ENCODE measurements around the gene RALB. TPM values are rescaled to one million over a fixed set of nuclear protein-coding genes. Genes with fewer than 3 reads are reported as not detected.

RALB gene
- total RNA-seq, 1 donor from 2014 or later, result 56.0 TPM

- no peak for DNase-seq (ENCODE audit: low read depth)
- no peak for TF ChIP-seq CTCF (conservative IDR thresholded peaks at IDR 0.05; ENCODE audit: low read depth, low read length)
- no peak overlapping the region for H3K4me3 ChIP-seq (ENCODE audit: low read depth, low read length)
These were observed 1.6 kb upstream of the RALB start for GRCh38 chr2:120251078-120251477.

GRCh38 chr2:120251880-120252224 is 800 bp upstream of the RALB start:
- peak overlapping the region; percentile 91 for H3K4me3 ChIP-seq (ENCODE audit: low read depth, low read length)
- no peak for DNase-seq (ENCODE audit: low read depth)
- TF ChIP-seq CTCF (conservative IDR thresholded peaks at IDR 0.05; ENCODE audit: low read depth, low read length), result no peak

- peak; percentile 47 for TF ChIP-seq CTCF (conservative IDR thresholded peaks at IDR 0.05; ENCODE audit: low read depth, low read length)
- no peak for DNase-seq (ENCODE audit: low read depth)
- peak overlapping the region; percentile 91 for H3K4me3 ChIP-seq (ENCODE audit: low read depth, low read length)
These were observed 600 bp downstream of the RALB start for GRCh38 chr2:120253021-120253882.

GRCh38 chr2:120254178-120254577 is 1.5 kb downstream of the RALB start:
- no peak for TF ChIP-seq CTCF (conservative IDR thresholded peaks at IDR 0.05; ENCODE audit: low read depth, low read length)
- H3K4me3 ChIP-seq (ENCODE audit: low read depth, low read length), result peak overlapping the region; percentile 91
- no peak for DNase-seq (ENCODE audit: low read depth)

- no peak for TF ChIP-seq CTCF (conservative IDR thresholded peaks at IDR 0.05; ENCODE audit: low read depth, low read length)
These were observed 2.4 kb downstream of the RALB start for GRCh38 chr2:120255071-120255470.

GRCh38 chr2:120255986-120256650 is 3.5 kb downstream of the RALB start:
- DNase-seq (ENCODE audit: low read depth), result no peak
- H3K4me3 ChIP-seq (ENCODE audit: low read depth, low read length), result no peak overlapping the region
- no peak for TF ChIP-seq CTCF (conservative IDR thresholded peaks at IDR 0.05; ENCODE audit: low read depth, low read length)

More at GRCh38 chr2:120255071-120255470, 2.4 kb downstream of the RALB start:
- no peak overlapping the region for H3K4me3 ChIP-seq (ENCODE audit: low read depth, low read length)
- no peak for DNase-seq (ENCODE audit: low read depth)
